Prostate gland (tissue), 2 donors: ENCODE measurements around the gene ANKS1B. TPM values are rescaled to one million over a fixed set of nuclear protein-coding genes. Genes with fewer than 3 reads are reported as not detected.

ENCODE experiments used
- DNase-seq: peaks from one replicate; pipeline ENCODE4 v3.0.0-alpha.2; 2019; ENCODE audit warnings: low spot score
- H3K27ac ChIP-seq, 2 donors: fragments of 200-600 bp; sonication (generic); 2 replicates each; pipeline ENCODE4 v1.5.1; 2017 to 2019
- H3K27me3 ChIP-seq: fragments of 200-600 bp; sonication (generic); replicated peaks from 2 replicates; pipeline ENCODE4 v1.5.1; 2019; ENCODE audit not compliant: insufficient read depth
- H3K36me3 ChIP-seq, 2 donors: fragments of 200-600 bp; sonication (generic); 1 replicate in 1 of 2; 2 replicates in 1 of 2; pipeline versions ENCODE4 v1.5.1 to v1.8.1; 2017 to 2019
- H3K4me1 ChIP-seq: fragments of 200-600 bp; sonication (generic); replicated peaks from 2 replicates; pipeline ENCODE4 v1.5.1; 2019
- H3K4me3 ChIP-seq, 2 donors: fragments of 200-600 bp; sonication (generic); 2 replicates each; pipeline ENCODE4 v1.5.1; 2017 to 2019
- H3K9me3 ChIP-seq: fragments of 200-600 bp; sonication (generic); 2 replicates; pipeline ENCODE4 v1.5.1; 2017
- CTCF ChIP-seq, 4 experiments: fragments of 200-600 bp in 2 of 4; fragments of 450-650 bp in 2 of 4; sonication (generic) in 2 of 4; IDR thresholded peaks; 1 replicate in 3 of 4; 2 replicates in 1 of 4; pipeline ENCODE4 v1.5.1; 2016 to 2019; ENCODE audit warnings: antibody characterized with exemption in 4 of 4, mild to moderate bottlenecking in 2 of 4, moderate library complexity in 2 of 4
- POLR2A ChIP-seq: fragments of 450-650 bp; IDR thresholded peaks from one replicate; pipeline ENCODE4 v1.6.1; 2016; ENCODE audit warnings: antibody characterized with exemption, mild to moderate bottlenecking
- POLR2AphosphoS5 ChIP-seq: sonication (generic); formaldehyde crosslinking; IDR thresholded peaks from one replicate; pipeline ENCODE4 v1.6.1; 2017; ENCODE audit warnings: antibody characterized with exemption
- WGBS: methylation state at CpG from one replicate; pipeline ENCODE4 v1.1.5; 2018; 5-methylcytosine and 5-hydroxymethylcytosine counted together
- intact Hi-C: fragments of 100-400 bp; cut with DNase I; formaldehyde crosslinking; loops from one replicate; pipeline ENCODE4 v1.14.2; 2022
- total RNA-seq, 2 donors: library from RNA; depleted of rRNA; stranded (reverse); fragments of >200 nt; gene quantifications; one replicate each; pipeline ENCODE4 v1.1.0, GENCODE V29; 2016

Gene ANKS1B
- total RNA-seq, 2 donors from 2014 or later: 13.0 to 17.4 TPM

GRCh38 chr12:99311373-99311772 is 673.4 kb downstream of the ANKS1B start:
- Histone ChIP-seq H3K27me3 (no peaks in the 10 kb centered on the region), H3K4me3 (no peak overlapping the region), H3K27ac (no peak overlapping the region), H3K36me3 (no peaks in the 10 kb centered on the region), H3K4me1 (no peaks in the 10 kb centered on the region), H3K9me3 (no peaks in the 10 kb centered on the region)
- 95% methylated on average over 1 of the region's 1 CpG for WGBS
- DNase-seq: no peak
- intact Hi-C loops: no loop called here
- TF ChIP-seq POLR2A (no peak), CTCF (IDR thresholded peaks at IDR 0.05) (no peak), POLR2AphosphoS5 (no peak)

- Histone ChIP-seq H3K9me3 (no peaks in the 10 kb centered on the region), H3K4me3 (no peak overlapping the region), H3K36me3 (no peaks in the 10 kb centered on the region), H3K4me1 (no peaks in the 10 kb centered on the region), H3K27me3 (no peaks in the 10 kb centered on the region), H3K27ac (no peak overlapping the region)
- intact Hi-C loops: no loop called here
- TF ChIP-seq POLR2AphosphoS5 (no peak), POLR2A (no peak), CTCF (IDR thresholded peaks at IDR 0.05) (no peak)
- DNase-seq: no peak
- 74% methylated on average over 2 of the region's 2 CpGs for WGBS
Measured at GRCh38 chr12:99309812-99310211, 674.9 kb downstream of the ANKS1B start.

GRCh38 chr12:99302874-99303273 is 681.9 kb downstream of the ANKS1B start:
- H3K36me3 ChIP-seq: no peaks in the 10 kb centered on the region
- H3K4me3 ChIP-seq: no peak overlapping the region
- no peaks in the 10 kb centered on the region for H3K27me3 ChIP-seq
- DNase-seq: no peak
- no peak overlapping the region for H3K27ac ChIP-seq
- no peaks in the 10 kb centered on the region for H3K9me3 ChIP-seq
- no peak for TF ChIP-seq CTCF (IDR thresholded peaks at IDR 0.05)
- no peak for TF ChIP-seq POLR2A
- TF ChIP-seq POLR2AphosphoS5: no peak
- 92% methylated on average over 2 of the region's 2 CpGs for WGBS
- no peaks in the 10 kb centered on the region for H3K4me1 ChIP-seq
- intact Hi-C loops: no loop called here

- no peak overlapping the region for H3K27ac ChIP-seq
- H3K36me3 ChIP-seq: no peaks in the 10 kb centered on the region
- no peak for DNase-seq
- WGBS: 89% methylated on average over 1 of the region's 1 CpG
- no peaks in the 10 kb centered on the region for H3K4me1 ChIP-seq
- H3K9me3 ChIP-seq: no peaks in the 10 kb centered on the region
- intact Hi-C loops: no loop called here
- TF ChIP-seq CTCF (IDR thresholded peaks at IDR 0.05) (no peak), POLR2A (no peak), POLR2AphosphoS5 (no peak)
- H3K27me3 ChIP-seq: no peaks in the 10 kb centered on the region
- H3K4me3 ChIP-seq: no peak overlapping the region
Measured at GRCh38 chr12:99287136-99287535, 697.6 kb downstream of the ANKS1B start.

- no peaks in the 10 kb centered on the region for H3K36me3 ChIP-seq
- no peaks in the 10 kb centered on the region for H3K27me3 ChIP-seq
- H3K9me3 ChIP-seq: no peaks in the 10 kb centered on the region
- no peak overlapping the region for H3K27ac ChIP-seq
- WGBS: 100% methylated on average over 1 of the region's 1 CpG
- DNase-seq: no peak
- H3K4me3 ChIP-seq: no peak overlapping the region
- intact Hi-C loops: no loop called here
- H3K4me1 ChIP-seq: no peaks in the 10 kb centered on the region
- no peak for TF ChIP-seq POLR2AphosphoS5
Measured at GRCh38 chr12:99284161-99284560, 700.6 kb downstream of the ANKS1B start.
